Stimulated activated effector memory CD8-positive, alpha-beta T cell treated with anti-CD3 and anti-CD28 coated beads, Interleukin-12 subunit alpha, Interleukin-12 subunit beta, amount 100 ng/mL, for 72 hours (primary cell): ENCODE data around the gene CHCHD3.

Experiments
- ATAC-seq: fragments of 150-1000 bp; cut with Tn5 transposase; 2 replicates; pipeline ENCODE4 v1.10.0; 2021
- DNase-seq, 2 donors: peaks; one replicate each; pipeline ENCODE4 v3.0.0; 2021 to 2022; ENCODE audit warnings: low spot score in 2 of 2
- H3K27ac Mint-ChIP-seq: one replicate; pipeline ENCODE4 v1.8.0; 2022; ENCODE audit warnings: mild to moderate bottlenecking, mixed read lengths
- H3K36me3 Mint-ChIP-seq: one replicate; pipeline ENCODE4 v1.8.0; 2022; ENCODE audit warnings: mild to moderate bottlenecking, mixed read lengths
- H3K4me1 Mint-ChIP-seq: one replicate; pipeline ENCODE4 v1.8.0; 2022; ENCODE audit warnings: mixed read lengths
- H3K4me3 Mint-ChIP-seq: one replicate; pipeline ENCODE4 v1.8.0; 2022; ENCODE audit warnings: mild to moderate bottlenecking, mixed read lengths
- H3K9me3 Mint-ChIP-seq: one replicate; pipeline ENCODE4 v1.8.0; 2022; ENCODE audit warnings: mixed read lengths

The CHCHD3 gene

DNA sequence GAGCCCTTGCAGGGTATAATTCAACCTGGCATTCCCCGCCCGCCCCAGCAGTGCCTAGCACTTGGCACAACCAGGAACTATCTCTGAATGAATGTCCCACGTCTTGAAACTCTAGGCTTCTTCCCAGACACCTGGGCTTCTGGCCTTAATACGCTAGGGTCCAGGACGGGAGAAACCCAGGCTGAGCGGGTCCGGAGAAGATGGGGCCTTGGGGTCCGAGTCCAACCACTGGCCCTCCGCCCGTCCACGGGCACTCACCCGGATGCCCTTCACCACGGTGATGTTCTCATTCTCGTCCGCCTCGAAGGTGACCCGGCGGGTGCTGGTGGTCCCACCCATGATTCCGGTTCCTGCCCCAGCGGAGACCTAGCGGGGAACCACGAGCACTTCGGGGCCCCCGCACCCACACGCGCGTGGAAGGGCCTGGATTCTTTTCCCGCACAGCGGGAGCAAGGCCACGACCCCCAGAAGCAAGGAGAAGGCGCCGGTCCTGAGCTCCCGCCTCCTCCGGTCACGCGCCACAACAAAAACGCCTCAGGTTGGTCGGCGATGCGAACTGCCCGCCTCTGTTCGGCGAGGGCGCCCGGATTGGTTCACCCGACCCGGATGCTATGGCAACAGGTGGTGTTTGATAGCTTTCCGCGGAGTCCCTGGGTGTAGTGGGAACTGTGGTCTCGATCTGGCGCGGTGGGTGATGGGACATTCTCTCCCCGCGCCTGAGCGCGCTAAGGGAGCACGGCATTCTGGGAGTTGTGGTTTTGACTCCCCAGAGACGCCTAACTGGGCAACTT, at the start of gene CHCHD3:
Gene CHCHD3, minus strand, starts transcription at position 492 of the 791 bp plus-strand sequence. Its CDS starts 153 bp downstream, at position 339.
- peak; percentile 99 for ATAC-seq
- Mint-ChIP-seq H3K4me3 (peak within 1 kb of the TSS; percentile 93), H3K36me3 (peaks cover 18% of the 10 kb centered on the region), H3K27ac (peak within 1 kb of the TSS; percentile 97), H3K9me3 (no peaks in the 10 kb centered on the region), H3K4me1 (peaks cover 24% of the 10 kb centered on the region)
- peak; percentile 80 to 97 for DNase-seq

GRCh38 chr7:133130166-133130565, 48.3 kb upstream of the CHCHD3 start:
- H3K4me1 Mint-ChIP-seq, result no peaks in the 10 kb centered on the region
- DNase-seq (no peak), ATAC-seq (no peak)
- no peaks in the 10 kb centered on the region for H3K36me3 Mint-ChIP-seq
- peaks cover 4% of the 10 kb centered on the region for H3K9me3 Mint-ChIP-seq
- H3K4me3 Mint-ChIP-seq, result no peak overlapping the region
- H3K27ac Mint-ChIP-seq, result no peak overlapping the region

DNA sequence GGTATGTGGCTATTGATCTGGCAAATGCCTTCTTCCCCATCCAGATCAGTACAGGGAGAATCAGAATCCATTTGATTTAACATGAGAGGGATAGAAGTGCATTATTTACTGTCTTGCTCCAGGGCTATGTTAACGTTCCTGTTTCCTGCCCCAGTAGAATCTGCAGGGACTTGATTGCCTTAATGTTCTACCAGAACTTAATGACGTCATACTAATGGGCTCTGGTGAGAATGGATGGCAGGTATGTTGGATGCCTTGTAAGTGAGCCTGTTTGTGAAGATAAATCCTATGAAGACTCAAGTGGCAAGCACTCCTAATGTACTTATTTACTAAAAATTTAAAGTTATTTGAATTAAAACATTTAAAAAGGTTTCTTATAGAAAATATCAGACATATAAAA, 44.5 kb upstream of the CHCHD3 start:
- DNase-seq (no peak), ATAC-seq (no peak)
- H3K9me3 Mint-ChIP-seq, result peaks cover 4% of the 10 kb centered on the region
- no peak overlapping the region for H3K27ac Mint-ChIP-seq
- H3K4me1 Mint-ChIP-seq, result no peaks in the 10 kb centered on the region
- no peak overlapping the region for H3K4me3 Mint-ChIP-seq
- no peaks in the 10 kb centered on the region for H3K36me3 Mint-ChIP-seq

GRCh38 chr7:133124974-133125373, 43.1 kb upstream of the CHCHD3 start:
- H3K9me3 Mint-ChIP-seq, result no peaks in the 10 kb centered on the region

DNA sequence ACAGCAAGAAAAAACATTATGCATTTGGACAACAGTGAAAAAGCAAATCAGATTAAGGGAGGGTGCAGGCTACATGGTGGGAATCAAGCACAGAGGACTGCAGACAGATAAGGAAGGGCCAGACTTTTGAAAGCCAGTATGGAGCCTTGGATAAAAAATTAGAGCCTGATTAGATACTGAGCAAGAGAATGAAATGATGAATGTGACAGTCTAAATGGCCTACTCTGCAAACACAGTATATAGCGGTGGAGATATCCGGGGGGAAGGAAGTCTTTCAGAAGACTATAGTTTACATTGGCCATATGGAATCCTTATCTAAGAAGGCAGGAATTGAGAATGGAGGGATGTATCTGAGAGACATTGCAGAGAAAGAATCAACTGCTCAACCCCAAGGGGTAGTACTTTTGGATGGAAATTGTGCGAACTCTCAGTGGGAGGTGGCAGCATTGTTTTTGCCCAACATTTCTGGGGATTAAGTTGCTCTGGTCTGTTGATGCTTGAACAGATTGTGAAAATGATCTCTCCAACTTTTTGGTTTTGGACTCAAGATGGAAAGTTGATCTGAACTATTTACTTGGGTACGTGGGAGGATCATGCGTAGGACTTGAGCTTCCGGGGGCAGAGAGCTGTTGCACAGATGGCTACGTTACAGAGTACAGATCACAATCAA, 39.4 kb upstream of the CHCHD3 start:
- Mint-ChIP-seq H3K9me3 (no peaks in the 10 kb centered on the region), H3K4me3 (no peak overlapping the region), H3K36me3 (no peaks in the 10 kb centered on the region), H3K27ac (no peak overlapping the region), H3K4me1 (no peaks in the 10 kb centered on the region)
- ATAC-seq (no peak), DNase-seq (no peak)

More at GRCh38 chr7:133124974-133125373, 43.1 kb upstream of the CHCHD3 start:
- H3K4me1 Mint-ChIP-seq, result no peaks in the 10 kb centered on the region
- ATAC-seq (no peak), DNase-seq (no peak)
- H3K4me3 Mint-ChIP-seq, result no peak overlapping the region
- H3K27ac Mint-ChIP-seq, result no peak overlapping the region
- H3K36me3 Mint-ChIP-seq, result no peaks in the 10 kb centered on the region

DNA sequence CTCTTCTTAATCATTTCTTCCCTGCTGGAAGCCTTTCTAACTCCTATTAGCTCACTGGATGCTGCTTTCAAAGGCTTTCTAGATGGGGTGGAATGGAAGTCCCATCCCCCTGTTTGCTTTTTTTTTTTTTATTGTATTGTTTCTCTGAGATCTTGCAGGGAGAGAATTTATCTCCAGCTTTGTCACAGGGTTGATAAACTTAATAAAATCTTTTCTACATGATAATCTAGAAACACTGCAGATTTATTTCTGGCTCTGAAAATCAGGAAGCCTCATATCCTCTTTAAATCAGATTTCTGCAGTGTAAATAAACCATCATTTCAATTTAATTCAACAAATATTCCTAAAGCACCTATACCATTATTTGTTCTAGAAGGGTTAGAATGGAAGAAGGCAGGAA, 37.2 kb upstream of the CHCHD3 start:
- Mint-ChIP-seq H3K4me3 (no peak overlapping the region), H3K27ac (no peak overlapping the region), H3K4me1 (no peaks in the 10 kb centered on the region), H3K9me3 (no peaks in the 10 kb centered on the region), H3K36me3 (no peaks in the 10 kb centered on the region)
- DNase-seq (no peak), ATAC-seq (no peak)

GRCh38 chr7:133118261-133118660, 36.4 kb upstream of the CHCHD3 start:
- no peaks in the 10 kb centered on the region for H3K36me3 Mint-ChIP-seq
- H3K4me3 Mint-ChIP-seq, result no peak overlapping the region
- no peak for DNase-seq
- H3K4me1 Mint-ChIP-seq, result no peaks in the 10 kb centered on the region
- H3K9me3 Mint-ChIP-seq, result no peaks in the 10 kb centered on the region
- no peak overlapping the region for H3K27ac Mint-ChIP-seq
- no peak for ATAC-seq

GRCh38 chr7:133117452-133117851, 35.6 kb upstream of the CHCHD3 start:
- no peaks in the 10 kb centered on the region for H3K9me3 Mint-ChIP-seq
- no peaks in the 10 kb centered on the region for H3K4me1 Mint-ChIP-seq
- no peak overlapping the region for H3K27ac Mint-ChIP-seq
- no peak overlapping the region for H3K4me3 Mint-ChIP-seq
- ATAC-seq (no peak), DNase-seq (no peak)
- H3K36me3 Mint-ChIP-seq, result no peaks in the 10 kb centered on the region

GRCh38 chr7:133115596-133115995, 33.7 kb upstream of the CHCHD3 start:
- H3K36me3 Mint-ChIP-seq, result no peaks in the 10 kb centered on the region
- ATAC-seq (no peak), DNase-seq (no peak)
- no peaks in the 10 kb centered on the region for H3K4me1 Mint-ChIP-seq
- H3K9me3 Mint-ChIP-seq, result no peaks in the 10 kb centered on the region
- no peak overlapping the region for H3K4me3 Mint-ChIP-seq
- H3K27ac Mint-ChIP-seq, result no peak overlapping the region

- no peak overlapping the region for H3K4me3 Mint-ChIP-seq
- DNase-seq (no peak), ATAC-seq (peak; percentile 24)
- H3K27ac Mint-ChIP-seq, result no peak overlapping the region
- no peaks in the 10 kb centered on the region for H3K9me3 Mint-ChIP-seq
- H3K36me3 Mint-ChIP-seq, result no peaks in the 10 kb centered on the region
- no peaks in the 10 kb centered on the region for H3K4me1 Mint-ChIP-seq
These were observed 32.6 kb upstream of the CHCHD3 start for GRCh38 chr7:133114519-133114918.

DNA sequence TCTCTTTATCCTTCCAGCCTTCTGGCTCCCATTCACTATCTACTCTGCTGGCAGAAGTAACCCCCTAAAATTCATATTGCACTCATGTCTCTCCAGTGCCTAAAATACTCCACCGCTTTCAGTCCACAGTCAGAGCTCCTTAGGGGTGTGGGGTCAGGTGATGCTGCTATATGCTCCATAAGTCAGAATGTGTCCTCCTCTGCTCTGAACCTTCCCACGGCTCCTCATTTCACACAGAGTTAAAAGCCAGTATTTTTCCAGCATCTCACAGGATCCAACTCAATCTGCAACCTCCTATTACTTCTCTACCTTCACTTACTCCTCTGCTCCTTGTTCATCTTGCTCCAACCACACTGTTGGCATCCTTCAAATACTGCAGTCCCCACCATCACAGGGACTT, 31.1 kb upstream of the CHCHD3 start:
- Mint-ChIP-seq H3K27ac (no peak overlapping the region), H3K4me3 (no peak overlapping the region), H3K36me3 (no peaks in the 10 kb centered on the region), H3K9me3 (no peaks in the 10 kb centered on the region), H3K4me1 (no peaks in the 10 kb centered on the region)
- ATAC-seq (no peak), DNase-seq (no peak)

GRCh38 chr7:133112335-133112734, 30.4 kb upstream of the CHCHD3 start:
- Mint-ChIP-seq H3K9me3 (no peaks in the 10 kb centered on the region), H3K27ac (no peak overlapping the region), H3K4me3 (no peak overlapping the region), H3K36me3 (no peaks in the 10 kb centered on the region), H3K4me1 (no peaks in the 10 kb centered on the region)
- ATAC-seq (no peak), DNase-seq (no peak)

DNA sequence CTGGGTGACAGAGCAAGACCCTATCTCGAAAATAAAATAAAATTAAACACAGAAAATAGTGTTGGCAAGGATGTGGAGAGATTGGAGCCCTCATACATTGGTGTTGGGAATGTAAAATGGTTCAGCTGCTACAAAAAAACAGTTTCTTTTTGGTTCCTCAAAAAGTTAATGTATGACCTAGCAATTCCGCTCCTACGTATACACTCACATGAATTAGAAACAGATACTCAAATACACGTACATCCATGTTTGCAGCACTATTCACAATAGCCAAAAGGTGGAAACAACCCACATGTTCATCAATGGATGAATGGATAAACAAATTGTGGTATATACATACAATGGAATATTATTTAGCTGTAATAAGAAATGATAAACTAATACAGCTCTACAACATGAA, 28.4 kb upstream of the CHCHD3 start:
- no peak for ATAC-seq
- Mint-ChIP-seq H3K9me3 (no peaks in the 10 kb centered on the region), H3K4me3 (no peak overlapping the region), H3K36me3 (no peaks in the 10 kb centered on the region), H3K27ac (no peak overlapping the region), H3K4me1 (no peaks in the 10 kb centered on the region)
- no peak for DNase-seq

DNA sequence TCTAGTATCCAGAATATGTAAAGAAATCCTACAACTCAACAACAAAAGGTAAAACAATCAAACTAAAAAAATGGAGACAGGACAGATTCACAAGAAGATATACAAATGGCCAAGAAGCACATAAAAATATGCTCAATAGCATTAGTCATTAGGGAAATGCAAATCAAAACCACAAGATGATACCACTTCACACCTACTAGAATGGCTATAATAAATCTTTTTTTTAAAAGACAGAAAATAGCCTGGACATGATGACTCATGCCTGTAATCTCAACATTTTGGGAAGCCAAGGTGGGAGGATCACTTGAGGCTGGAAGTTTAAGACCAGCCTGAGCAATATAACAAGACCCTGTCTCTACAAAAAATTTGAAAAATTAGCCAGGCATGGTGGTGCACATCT, 27.9 kb upstream of the CHCHD3 start:
- Mint-ChIP-seq H3K27ac (no peak overlapping the region), H3K36me3 (no peaks in the 10 kb centered on the region), H3K4me1 (no peaks in the 10 kb centered on the region), H3K9me3 (no peaks in the 10 kb centered on the region), H3K4me3 (no peak overlapping the region)
- no peak for ATAC-seq
- no peak for DNase-seq

GRCh38 chr7:133108023-133108422, 26.1 kb upstream of the CHCHD3 start:
- DNase-seq, result no peak
- Mint-ChIP-seq H3K4me1 (no peaks in the 10 kb centered on the region), H3K36me3 (no peaks in the 10 kb centered on the region), H3K27ac (no peak overlapping the region), H3K9me3 (no peaks in the 10 kb centered on the region), H3K4me3 (no peak overlapping the region)
- no peak for ATAC-seq
